Activated T-helper 2 cell treated with anti-CD3 and anti-CD28 coated beads, Interferon-gamma antibody, Interleukin-2, Interleukin-4, amounts not matched to agents 10 μg/mL and 5 μg/mL and 100 μg/mL, durations not matched to agents 14 hours and 24 hours and 36 hours (primary cell): ENCODE results near the gene PGAM2. TPM values are rescaled to one million over a fixed set of nuclear protein-coding genes. Genes with fewer than 3 reads are reported as not detected.

Source experiments
- DNase-seq: peaks from one replicate; pipeline ENCODE4 v3.0.0; 2021; ENCODE audit warnings: low spot score
- H3K27ac Mint-ChIP-seq: one replicate; pipeline ENCODE4 v1.8.0; 2021; ENCODE audit warnings: mixed read lengths
- H3K27me3 Mint-ChIP-seq: one replicate; pipeline ENCODE4 v1.8.0; 2021; ENCODE audit warnings: low read depth, mixed read lengths
- H3K36me3 Mint-ChIP-seq: one replicate; pipeline ENCODE4 v1.8.0; 2021; ENCODE audit warnings: low read depth, mixed read lengths
- H3K4me1 Mint-ChIP-seq: one replicate; pipeline ENCODE4 v1.8.0; 2021; ENCODE audit warnings: low read depth, mixed read lengths
- H3K4me3 Mint-ChIP-seq: one replicate; pipeline ENCODE4 v1.8.0; 2021; ENCODE audit warnings: low read depth, mild to moderate bottlenecking, moderate library complexity, mixed read lengths
- H3K9me3 Mint-ChIP-seq: one replicate; pipeline ENCODE4 v1.8.0; 2021; ENCODE audit warnings: mixed read lengths
- intact Hi-C: fragments of 100-400 bp; cut with micrococcal nuclease; formaldehyde crosslinking; loops from one replicate; pipeline ENCODE4 v1.15.1; 2023
- total RNA-seq: library from RNA; stranded (reverse); gene quantifications from 2 replicates; pipeline ENCODE4 v1.2.3, GENCODE V29; 2022

PGAM2 gene
- total RNA-seq, 1 donor from 2014 or later = 0.73 TPM

DNA sequence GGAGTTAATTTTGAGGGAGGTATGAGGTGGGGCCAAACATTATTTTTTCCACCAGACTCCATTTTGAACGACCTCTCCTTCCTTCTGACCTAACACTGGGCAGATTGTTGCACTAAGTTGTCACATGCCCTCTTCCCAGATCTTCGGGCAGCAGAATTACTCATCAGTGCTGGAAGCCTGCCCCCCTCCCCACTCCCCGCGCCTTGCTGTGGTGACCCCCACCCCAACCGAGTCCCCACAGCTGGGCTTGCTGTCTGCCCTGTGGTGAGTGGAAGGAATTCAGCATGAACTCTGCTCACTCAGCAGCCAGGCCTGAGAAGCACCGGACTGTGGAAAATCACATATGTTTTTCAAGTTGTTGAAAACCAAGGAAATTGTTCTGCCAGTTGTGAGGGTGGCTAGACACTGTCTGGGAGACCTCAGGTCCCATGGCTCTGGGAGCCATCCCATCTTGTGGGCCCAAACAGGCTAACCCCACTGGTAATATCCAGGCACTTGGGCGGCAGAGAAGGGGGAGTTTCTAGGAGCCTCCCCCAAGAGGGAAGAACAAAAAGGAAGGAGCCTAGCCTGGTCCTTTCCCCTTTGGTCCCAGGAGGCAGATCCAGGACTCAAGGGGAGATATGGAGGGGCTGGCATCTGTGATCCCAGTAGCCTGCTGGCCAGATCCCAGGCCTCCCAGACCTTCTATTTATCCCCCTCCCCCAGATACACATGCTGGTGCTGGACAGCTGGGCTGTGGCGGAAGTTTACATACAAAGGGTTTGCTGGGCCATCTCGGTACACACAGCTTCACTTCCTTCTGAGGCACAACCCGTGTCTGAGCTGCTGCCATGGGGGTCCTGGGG lies 35.3 kb upstream of the PGAM2 start:
- no peaks in the 10 kb centered on the region for H3K36me3 Mint-ChIP-seq
- intact Hi-C loops = no loop called here
- no peaks in the 10 kb centered on the region for H3K9me3 Mint-ChIP-seq
- H3K27ac Mint-ChIP-seq = no peak overlapping the region
- peaks cover 5% of the 10 kb centered on the region for H3K27me3 Mint-ChIP-seq
- H3K4me3 Mint-ChIP-seq = no peak overlapping the region
- DNase-seq = no peak
- peaks cover 26% of the 10 kb centered on the region for H3K4me1 Mint-ChIP-seq

DNA sequence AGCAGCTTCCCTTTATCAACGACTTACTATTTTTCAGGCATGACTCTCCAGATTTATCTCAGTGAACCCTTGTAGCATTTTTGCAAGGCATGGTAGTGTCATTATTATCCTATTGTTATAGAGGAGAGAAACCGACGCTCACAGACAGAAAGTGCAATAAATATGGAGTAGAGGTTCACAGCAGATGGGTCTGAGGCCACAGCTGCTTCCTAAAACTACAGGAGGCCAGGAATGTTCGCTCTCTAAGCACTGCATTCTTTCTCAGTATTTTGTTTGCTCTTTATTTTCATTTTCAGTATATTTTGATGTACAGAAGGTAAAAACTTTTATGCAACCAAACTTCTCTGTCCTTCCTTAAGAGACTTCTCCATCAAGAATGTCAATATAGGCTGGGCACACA lies 34.3 kb upstream of the PGAM2 start:
- H3K9me3 Mint-ChIP-seq = no peaks in the 10 kb centered on the region
- intact Hi-C loops = no loop called here
- H3K27ac Mint-ChIP-seq = no peak overlapping the region

DNA sequence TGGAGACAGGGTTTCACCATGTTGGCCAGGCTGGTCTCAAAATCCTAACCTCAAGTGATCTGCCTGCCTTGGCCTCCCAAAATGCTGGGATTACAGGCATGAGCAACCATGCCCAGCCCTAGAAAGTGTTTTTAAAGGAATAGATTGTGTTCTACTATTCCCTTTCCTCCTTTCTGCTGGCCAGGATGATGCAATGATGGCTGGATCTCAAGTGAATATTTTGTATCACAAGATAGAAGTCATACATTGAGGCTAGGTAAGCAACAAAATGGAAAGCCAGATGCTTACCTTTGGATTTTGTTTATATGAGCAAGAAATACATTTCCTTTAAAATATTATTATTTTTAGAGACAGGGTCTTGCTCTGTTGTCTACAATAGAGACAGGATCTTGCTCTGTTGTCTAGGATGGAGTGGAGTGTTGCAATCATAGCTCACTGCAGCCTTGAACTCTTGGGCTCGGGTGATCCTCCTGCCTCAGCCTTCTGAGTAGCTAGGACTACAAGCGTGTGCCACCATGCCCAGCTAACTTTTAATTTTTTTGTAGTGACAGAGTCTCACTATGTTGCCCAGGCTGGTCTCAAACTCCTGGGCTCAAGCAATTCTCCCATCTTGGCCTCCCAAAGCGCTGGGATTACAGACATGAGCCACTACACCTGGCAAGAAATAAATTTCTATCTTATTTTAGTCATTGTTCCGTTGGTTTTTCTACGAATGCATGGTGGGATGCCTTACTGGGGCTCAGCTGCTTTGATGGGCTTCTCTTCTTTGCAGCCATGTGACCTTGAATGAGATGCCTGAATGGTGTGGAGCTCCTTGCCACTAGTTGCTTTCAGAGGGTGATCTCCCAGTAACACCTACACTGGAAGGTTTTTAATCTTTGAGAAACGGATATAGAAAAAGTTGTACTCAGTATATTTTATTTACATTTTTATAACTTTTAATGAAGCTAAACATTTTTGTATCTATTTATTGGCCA lies 33.0 kb upstream of the PGAM2 start:
- H3K36me3 Mint-ChIP-seq = no peaks in the 10 kb centered on the region
- H3K27ac Mint-ChIP-seq = peak overlapping the region; percentile 84
- H3K4me1 Mint-ChIP-seq = peaks cover 27% of the 10 kb centered on the region
- no peak overlapping the region for H3K4me3 Mint-ChIP-seq
- intact Hi-C loops = no loop called here
- H3K9me3 Mint-ChIP-seq = no peaks in the 10 kb centered on the region
- DNase-seq = no peak
- H3K27me3 Mint-ChIP-seq = peaks cover 3% of the 10 kb centered on the region

More for the DNA sequence above, 34.3 kb upstream of the PGAM2 start:
- no peak for DNase-seq
- Mint-ChIP-seq H3K4me3 (no peak overlapping the region), H3K36me3 (no peaks in the 10 kb centered on the region), H3K4me1 (peaks cover 24% of the 10 kb centered on the region), H3K27me3 (peaks cover 3% of the 10 kb centered on the region)

DNA sequence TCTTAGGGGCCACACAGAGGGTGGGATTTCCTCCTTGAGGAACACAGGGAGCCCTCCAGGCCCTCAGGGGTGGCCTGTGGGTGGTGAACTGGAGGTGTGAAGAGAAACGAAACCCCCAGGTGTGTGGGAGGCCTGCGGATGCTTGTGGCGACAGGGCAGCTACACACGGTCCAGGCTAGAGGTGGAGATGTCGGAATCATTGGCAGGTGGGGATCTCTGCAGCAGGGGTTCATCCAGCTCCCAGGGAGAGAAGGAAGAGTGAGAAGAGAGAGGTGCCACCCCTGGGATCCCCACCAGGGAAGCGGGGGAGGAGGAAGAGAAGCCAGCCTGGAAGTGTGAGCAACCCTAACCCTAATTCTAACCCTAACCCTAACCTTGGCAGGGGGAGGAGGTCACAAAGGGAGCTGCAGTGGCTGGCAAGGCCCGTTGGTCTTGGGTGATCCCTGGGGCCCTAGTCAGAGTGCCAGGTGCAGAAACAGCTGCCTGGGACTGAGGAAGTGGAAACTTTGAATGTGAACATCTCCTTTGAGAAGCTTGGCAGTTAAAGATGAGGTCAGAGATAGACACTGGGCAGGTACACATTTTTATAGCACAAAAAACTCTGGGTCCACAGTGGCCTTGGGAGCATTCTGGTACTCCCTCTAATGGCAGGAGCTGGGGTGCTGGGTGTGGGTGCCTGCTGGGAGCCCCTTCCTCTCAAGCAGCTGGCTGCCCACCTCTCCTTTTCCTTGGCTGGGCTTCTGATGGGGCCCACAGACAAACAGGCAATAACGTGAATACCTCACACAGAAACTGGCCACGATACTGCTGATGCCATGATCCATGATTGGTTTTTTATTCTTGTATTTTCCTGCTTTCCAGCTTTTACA lies 31.9 kb upstream of the PGAM2 start:
- Mint-ChIP-seq H3K9me3 (no peaks in the 10 kb centered on the region), H3K27me3 (no peaks in the 10 kb centered on the region), H3K4me1 (peaks cover 30% of the 10 kb centered on the region), H3K36me3 (no peaks in the 10 kb centered on the region), H3K4me3 (no peak overlapping the region), H3K27ac (peak overlapping the region; percentile 84)
- intact Hi-C loops = no loop called here
- DNase-seq = peak; percentile 48

DNA sequence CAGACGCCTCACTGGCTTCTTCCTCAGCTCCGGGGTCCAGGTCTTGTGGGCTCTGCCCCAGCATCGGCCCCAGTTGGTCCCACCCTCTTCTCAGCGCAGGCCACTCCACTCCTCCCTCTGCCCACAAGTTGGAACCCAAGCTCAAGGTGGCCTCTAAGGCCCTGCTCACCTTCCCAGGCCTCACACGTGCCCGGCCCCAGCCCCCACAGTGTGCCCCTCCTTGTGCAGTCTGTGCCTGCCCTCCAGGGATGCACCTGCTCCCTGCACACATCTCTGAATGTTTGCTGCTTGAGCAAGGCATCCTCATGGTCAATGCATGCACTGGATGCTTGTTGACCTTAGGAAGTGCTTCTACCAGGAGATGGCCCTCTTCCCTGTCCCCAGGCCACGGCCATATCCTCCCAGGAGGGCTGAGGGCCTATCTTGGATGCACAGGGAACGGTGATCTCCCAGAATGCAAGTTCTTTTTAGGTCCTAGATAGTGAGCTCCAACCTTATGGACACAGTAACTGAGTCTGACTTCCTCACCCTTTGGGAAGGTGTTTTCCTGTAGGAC lies 31.0 kb upstream of the PGAM2 start:
- no peak for DNase-seq
- Mint-ChIP-seq H3K27me3 (no peaks in the 10 kb centered on the region), H3K27ac (peak overlapping the region; percentile 84), H3K4me1 (peaks cover 30% of the 10 kb centered on the region), H3K9me3 (no peaks in the 10 kb centered on the region), H3K4me3 (no peak overlapping the region), H3K36me3 (no peaks in the 10 kb centered on the region)
- intact Hi-C loops = no loop called here

DNA sequence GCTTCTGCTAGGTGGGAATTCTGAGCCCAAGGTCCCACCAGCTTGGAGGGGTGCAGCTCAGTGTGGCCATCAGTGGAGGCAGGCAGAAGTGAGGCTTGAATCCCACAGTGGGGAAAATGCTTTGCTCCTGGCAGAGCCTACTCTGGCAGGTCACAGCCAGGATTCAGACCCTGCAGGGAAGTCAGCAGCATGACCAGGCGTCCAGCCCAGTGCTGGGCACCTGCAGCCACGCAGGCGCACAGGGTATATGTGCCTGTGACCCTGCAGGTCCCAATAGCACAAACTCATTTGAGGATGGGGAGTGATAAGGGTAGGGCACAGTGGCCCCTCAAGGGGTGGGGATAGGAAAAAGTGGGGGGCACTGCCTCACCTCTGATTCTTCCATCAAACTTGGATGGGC lies 30.4 kb upstream of the PGAM2 start:
- peaks cover 30% of the 10 kb centered on the region for H3K4me1 Mint-ChIP-seq
- H3K36me3 Mint-ChIP-seq = no peaks in the 10 kb centered on the region
- no peak overlapping the region for H3K4me3 Mint-ChIP-seq
- DNase-seq = no peak
- H3K27ac Mint-ChIP-seq = no peak overlapping the region
- no peaks in the 10 kb centered on the region for H3K9me3 Mint-ChIP-seq
- intact Hi-C loops = no loop called here
- H3K27me3 Mint-ChIP-seq = no peaks in the 10 kb centered on the region

DNA sequence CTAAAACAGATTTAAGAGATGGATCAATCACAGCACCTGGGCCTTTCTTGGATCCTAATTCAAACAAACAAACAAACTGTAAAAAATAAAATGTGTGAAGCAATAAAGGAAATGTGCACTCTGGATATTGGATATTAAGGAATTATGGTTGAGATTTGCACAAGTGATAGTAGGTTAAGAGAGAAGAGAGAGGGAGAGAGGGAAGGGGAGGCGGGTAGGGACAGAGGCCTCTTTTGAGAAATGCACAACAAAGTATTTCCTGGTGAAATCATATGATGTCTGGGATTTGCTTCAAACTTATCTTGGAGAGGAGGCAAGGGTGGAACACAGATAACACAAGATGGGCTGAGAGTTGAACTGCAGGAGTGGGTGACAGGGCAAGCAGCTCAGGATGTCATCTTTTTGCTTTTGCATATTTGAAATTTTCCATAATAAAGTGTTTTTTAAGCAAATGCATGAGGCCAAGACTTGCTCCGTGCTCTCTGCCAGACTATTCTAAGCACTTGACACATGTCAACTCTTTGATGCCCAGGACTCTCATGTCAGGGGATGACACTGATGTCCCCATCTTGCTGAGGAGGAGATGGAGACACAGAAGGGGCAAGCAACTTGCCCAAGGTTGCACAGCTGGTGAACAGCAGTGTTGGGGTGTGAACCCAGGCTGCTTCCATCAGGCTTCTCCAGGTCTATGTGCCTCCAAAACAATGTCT lies 29.7 kb upstream of the PGAM2 start:
- Mint-ChIP-seq H3K27ac (no peak overlapping the region), H3K4me3 (no peak overlapping the region)

DNA sequence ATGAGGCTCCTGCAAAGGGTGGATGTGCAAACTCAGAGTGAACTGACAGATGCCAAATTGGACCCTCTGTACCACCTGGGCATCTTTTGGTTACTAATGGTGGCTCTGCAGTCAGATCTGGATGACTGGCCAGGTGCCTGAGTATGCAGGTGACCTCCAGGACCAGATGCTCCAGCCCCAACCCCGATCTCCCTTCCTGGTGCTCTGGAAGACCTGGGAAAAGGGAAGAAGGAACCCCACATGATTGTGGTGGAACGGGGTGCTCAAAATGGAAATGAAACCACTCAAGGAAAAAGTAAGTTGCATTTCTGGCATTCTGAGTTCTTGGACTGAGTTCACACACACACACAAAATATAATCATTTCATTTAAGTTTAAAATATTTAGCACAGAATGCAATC lies 29.0 kb upstream of the PGAM2 start:
- DNase-seq = no peak
- intact Hi-C loops = no loop called here
- H3K9me3 Mint-ChIP-seq = no peaks in the 10 kb centered on the region
- H3K4me3 Mint-ChIP-seq = no peak overlapping the region
- no peak overlapping the region for H3K27ac Mint-ChIP-seq
- peaks cover 28% of the 10 kb centered on the region for H3K4me1 Mint-ChIP-seq
- H3K36me3 Mint-ChIP-seq = no peaks in the 10 kb centered on the region
- no peaks in the 10 kb centered on the region for H3K27me3 Mint-ChIP-seq

More for the DNA sequence above, 29.7 kb upstream of the PGAM2 start:
- Mint-ChIP-seq H3K9me3 (no peaks in the 10 kb centered on the region), H3K27me3 (no peaks in the 10 kb centered on the region), H3K4me1 (peaks cover 30% of the 10 kb centered on the region), H3K36me3 (no peaks in the 10 kb centered on the region)
- intact Hi-C loops = no loop called here
- DNase-seq = no peak

DNA sequence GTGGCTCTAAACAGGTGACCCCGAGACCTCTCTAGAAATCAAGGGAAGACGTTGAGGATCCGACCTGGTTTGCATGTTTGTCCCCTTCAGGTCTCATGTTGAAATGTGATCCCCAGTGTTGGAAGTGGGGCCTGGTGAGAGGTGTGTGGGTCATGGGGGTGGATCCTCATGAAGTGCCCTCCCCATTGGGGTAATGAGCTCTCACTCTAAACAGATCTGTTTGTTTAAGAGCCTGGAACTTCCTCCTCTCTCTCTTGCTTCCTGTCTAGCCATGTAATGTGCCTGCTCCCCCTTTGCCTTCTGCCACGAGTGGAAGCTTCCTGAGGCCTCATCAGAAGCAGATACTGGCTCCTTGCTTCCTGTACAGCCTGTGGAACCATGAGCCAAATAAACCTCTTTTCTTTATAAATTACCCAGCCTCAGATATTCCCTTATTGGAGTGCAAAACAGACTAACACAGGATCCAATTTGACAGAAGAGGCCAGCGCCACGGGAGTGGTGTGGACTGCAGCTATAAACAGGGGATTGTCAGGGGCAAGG lies 27.8 kb upstream of the PGAM2 start:
- Mint-ChIP-seq H3K9me3 (no peaks in the 10 kb centered on the region), H3K36me3 (no peaks in the 10 kb centered on the region), H3K27me3 (no peaks in the 10 kb centered on the region), H3K27ac (no peak overlapping the region), H3K4me1 (peaks cover 26% of the 10 kb centered on the region), H3K4me3 (no peak overlapping the region)
- DNase-seq = no peak
- intact Hi-C loops = no loop called here

DNA sequence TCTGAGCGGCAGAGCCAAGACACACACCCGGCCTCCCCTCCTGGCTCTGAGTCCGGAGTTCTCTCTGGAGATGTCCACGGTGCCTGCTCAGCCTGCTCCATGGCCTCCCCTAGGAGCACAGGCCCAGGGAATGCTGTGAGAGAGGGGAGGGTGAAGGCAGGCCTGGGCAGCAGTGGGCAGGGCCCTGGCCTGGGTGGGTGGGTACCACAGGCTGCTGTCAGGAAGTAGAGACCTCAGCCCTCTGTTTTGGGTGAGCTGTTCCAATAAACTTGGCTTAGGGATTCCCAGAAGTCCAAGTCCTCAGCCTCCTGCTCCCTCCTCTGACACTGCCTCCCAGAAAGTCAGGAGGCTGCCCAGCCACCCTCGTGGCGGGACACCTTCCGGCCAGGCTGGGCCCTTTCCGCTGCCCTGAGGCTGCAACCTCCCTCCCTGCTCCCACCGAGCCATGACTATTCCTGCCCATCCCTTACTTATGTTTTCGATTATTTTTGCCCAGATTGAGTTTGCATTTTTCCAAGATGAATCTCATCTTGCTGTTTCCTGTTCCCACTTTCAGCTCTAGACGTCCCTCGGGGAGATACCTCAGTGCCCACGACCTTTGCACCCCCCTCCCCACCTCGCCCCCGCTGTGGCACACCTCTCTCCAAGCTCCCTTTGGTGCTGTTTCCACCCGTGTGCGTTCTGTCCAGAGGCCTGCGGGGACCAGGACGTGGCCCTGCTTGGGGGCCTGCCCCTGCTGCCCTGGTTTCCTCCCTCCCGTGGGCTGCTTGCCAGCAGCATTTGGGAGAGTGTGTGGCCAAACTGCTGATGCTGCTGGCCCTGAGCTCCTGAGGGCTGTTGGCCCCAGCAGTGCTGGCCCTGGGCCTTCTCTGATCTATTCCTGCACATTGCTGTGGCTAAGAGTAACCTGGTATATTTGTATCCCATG lies 22.8 kb upstream of the PGAM2 start:
- H3K36me3 Mint-ChIP-seq = no peaks in the 10 kb centered on the region
- intact Hi-C loops = no loop called here
- H3K4me1 Mint-ChIP-seq = peaks cover 8% of the 10 kb centered on the region
- no peak overlapping the region for H3K4me3 Mint-ChIP-seq
- H3K27me3 Mint-ChIP-seq = no peaks in the 10 kb centered on the region
- no peak for DNase-seq
- H3K27ac Mint-ChIP-seq = no peak overlapping the region
- H3K9me3 Mint-ChIP-seq = no peaks in the 10 kb centered on the region

DNA sequence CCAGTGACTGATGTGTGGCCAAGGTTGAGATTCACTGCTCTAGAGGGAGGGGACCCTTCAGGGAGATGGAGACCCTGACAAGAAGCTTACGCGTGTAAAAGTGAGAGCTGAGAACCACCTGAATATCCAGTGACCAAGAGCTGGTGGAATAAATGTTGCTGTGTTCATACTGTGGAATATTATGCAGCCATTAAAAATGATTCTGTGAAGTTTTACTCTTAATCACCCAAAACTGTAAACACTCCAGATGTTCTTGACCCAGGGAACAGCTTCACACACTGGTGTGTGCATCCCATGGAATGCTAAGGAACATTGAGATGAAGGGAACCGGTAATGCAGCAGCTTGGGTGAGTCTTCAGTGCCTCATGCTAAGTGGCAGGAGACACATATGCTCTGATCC lies 21.3 kb upstream of the PGAM2 start:
- H3K4me3 Mint-ChIP-seq = no peak overlapping the region
- H3K27me3 Mint-ChIP-seq = no peaks in the 10 kb centered on the region
- intact Hi-C loops = no loop called here
- H3K36me3 Mint-ChIP-seq = no peaks in the 10 kb centered on the region
- H3K4me1 Mint-ChIP-seq = peaks cover 7% of the 10 kb centered on the region
- no peak for DNase-seq
- no peaks in the 10 kb centered on the region for H3K9me3 Mint-ChIP-seq
- H3K27ac Mint-ChIP-seq = no peak overlapping the region
